Thymus (tissue), 11 donors: Measurements from ENCODE around the gene RNF187. TPM values are rescaled to one million over a fixed set of nuclear protein-coding genes. Genes with fewer than 3 reads are reported as not detected.
"Not testable (repeated sequence)": the region's sequence is repeated elsewhere in the genome, so short reads cannot be mapped to it uniquely, and the experiment has no call there.

ENCODE experiments used
- DNase-seq, 9 donors: peaks; one replicate each; pipeline ENCODE4 v3.0.0-alpha.2; 2013; ENCODE audit warnings: low spot score in 9 of 9, low read depth in 6 of 9, missing footprints in 1 of 9
- H3K27ac ChIP-seq, 2 donors: one replicate each; pipeline ENCODE4 v1.5.1; 2013; ENCODE audit warnings: control low read depth in 1 of 2, low read depth in 1 of 2, low read length in 1 of 2, mild to moderate bottlenecking in 1 of 2, moderate library complexity in 1 of 2
- H3K27me3 ChIP-seq, 2 donors: one replicate each; pipeline ENCODE4 v1.5.1; 2013; ENCODE audit warnings: low read length in 1 of 2; ENCODE audit not compliant: control insufficient read depth in 2 of 2, insufficient read depth in 1 of 2
- H3K36me3 ChIP-seq, 2 donors: one replicate each; pipeline ENCODE4 v1.5.1; 2013; ENCODE audit warnings: low read length in 1 of 2, mild to moderate bottlenecking in 1 of 2, moderate library complexity in 1 of 2; ENCODE audit not compliant: control insufficient read depth in 2 of 2, insufficient read depth in 2 of 2
- H3K4me1 ChIP-seq, 2 donors: one replicate each; pipeline ENCODE4 v1.5.1; 2013; ENCODE audit warnings: low read length in 2 of 2; ENCODE audit not compliant: control insufficient read depth in 2 of 2, insufficient read depth in 2 of 2
- H3K4me3 ChIP-seq, 2 donors: one replicate each; pipeline ENCODE4 v1.5.1; 2013; ENCODE audit warnings: low read length in 2 of 2, control low read depth in 1 of 2, mild to moderate bottlenecking in 1 of 2
- H3K9me3 ChIP-seq, 2 donors: one replicate each; pipeline ENCODE4 v1.5.1; 2013; ENCODE audit warnings: low read length in 1 of 2, mild to moderate bottlenecking in 1 of 2; ENCODE audit not compliant: control insufficient read depth in 2 of 2, insufficient read depth in 1 of 2
- WGBS: extraction: QIAGEN DNeasy Blood & Tissue Kit; methylation state at CpG from one replicate; pipeline ENCODE4 v1.1.7; 2013; 5-methylcytosine and 5-hydroxymethylcytosine counted together
- polyA plus RNA-seq: library from polyadenylated mRNA; stranded (reverse); fragments of 200-250 nt; gene quantifications from one replicate; pipeline ENCODE4 v1.2.3, GENCODE V29; 2013
- total RNA-seq: library from RNA; stranded (reverse); fragments of 120-200 nt; gene quantifications from one replicate; pipeline ENCODE4 v1.2.4, GENCODE V29; 2013
- donor health status: healthy.

The RNF187 gene
- total and polyA plus RNA-seq, 2 donors = 22.2 to 30.0 TPM

- Histone ChIP-seq H3K27ac (peak overlapping the region in 1 of 2 donors; percentile 4), H3K27me3 (peaks cover 26 to 90% of the 10 kb centered on the region in 2 donors)
- 4% methylated on average over 54 of the region's 56 CpGs for WGBS
Observed at GRCh38 chr1:228463559-228464455, 23.4 kb upstream of the RNF187 start.

GRCh38 chr1:228464487-228464983, 22.6 kb upstream of the RNF187 start:
- Histone ChIP-seq H3K27me3 (peaks cover 31 to 90% of the 10 kb centered on the region in 2 donors), H3K9me3 (peaks cover 1 to 9% of the 10 kb centered on the region in 2 donors), H3K4me3 (peak overlapping the region; percentile 47 to 52), H3K27ac (peak overlapping the region; percentile 84 to 89), H3K36me3 (no peaks in the 10 kb centered on the region), H3K4me1 (peaks cover 10 to 30% of the 10 kb centered on the region in 2 donors)
- 2% methylated on average over 33 of the region's 33 CpGs for WGBS
- peak in 7 of 9 donors; percentile 55 to 92 (median 75) for DNase-seq

More at GRCh38 chr1:228463559-228464455, 23.4 kb upstream of the RNF187 start:
- Histone ChIP-seq H3K4me3 (peak overlapping the region; percentile 40 to 52), H3K36me3 (no peaks in the 10 kb centered on the region), H3K9me3 (peaks cover 1 to 9% of the 10 kb centered on the region in 2 donors), H3K4me1 (peaks cover 13 to 34% of the 10 kb centered on the region in 2 donors)
- peak in 1 of 9 donors; percentile 47 for DNase-seq

- peak overlapping the region in 1 of 2 donors; percentile 89 for H3K27ac ChIP-seq
- no peaks in the 10 kb centered on the region for H3K36me3 ChIP-seq
- no peak for DNase-seq
- peaks cover 9 to 28% of the 10 kb centered on the region in 2 donors for H3K4me1 ChIP-seq
- peaks cover 1 to 9% of the 10 kb centered on the region in 2 donors for H3K9me3 ChIP-seq
- H3K4me3 ChIP-seq = peak overlapping the region; percentile 47 to 52
- peaks cover 30 to 90% of the 10 kb centered on the region in 2 donors for H3K27me3 ChIP-seq
- WGBS = 28% methylated on average over 13 of the region's 13 CpGs
Observed at GRCh38 chr1:228465141-228465540, 22.0 kb upstream of the RNF187 start.

GRCh38 chr1:228465571-228466146, 21.5 kb upstream of the RNF187 start:
- no peaks in the 10 kb centered on the region for H3K36me3 ChIP-seq
- 72% methylated on average over 8 of the region's 8 CpGs for WGBS
- DNase-seq = peak in 2 of 9 donors; percentile 21 to 46
- H3K27ac ChIP-seq = peak overlapping the region in 1 of 2 donors; percentile 89
- H3K9me3 ChIP-seq = peaks cover 1 to 9% of the 10 kb centered on the region in 2 donors
- peaks cover 9 to 28% of the 10 kb centered on the region in 2 donors for H3K4me1 ChIP-seq
- no peak overlapping the region for H3K4me3 ChIP-seq
- H3K27me3 ChIP-seq = peaks cover 30 to 90% of the 10 kb centered on the region in 2 donors

DNA sequence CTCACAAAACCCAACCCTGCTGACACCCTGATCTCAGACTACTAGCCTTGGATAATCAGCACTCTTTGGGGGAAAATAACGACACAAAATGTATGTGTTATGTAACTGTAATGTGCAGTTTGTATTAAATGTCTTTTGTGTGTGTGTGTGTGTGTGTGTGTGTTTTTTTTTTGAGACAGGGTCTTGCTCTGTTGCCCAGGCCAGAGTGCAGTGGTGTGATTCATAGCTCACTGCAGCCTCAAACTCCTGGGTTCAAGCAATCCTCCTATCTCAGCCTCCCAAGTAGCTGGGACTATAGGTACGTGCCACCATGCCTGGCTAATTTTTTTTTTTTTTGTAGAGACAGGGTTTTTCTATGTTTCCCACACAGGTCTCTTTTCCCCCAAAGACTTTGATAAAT, 19.0 kb upstream of the RNF187 start:
- H3K4me1 ChIP-seq = peaks cover 9 to 28% of the 10 kb centered on the region in 2 donors
- H3K36me3 ChIP-seq, H3K9me3 ChIP-seq, H3K27ac ChIP-seq, DNase-seq, H3K4me3 ChIP-seq: not testable (repeated sequence)
- 89% methylated on average over 2 of the region's 2 CpGs for WGBS
- peaks cover 33 to 85% of the 10 kb centered on the region in 2 donors for H3K27me3 ChIP-seq

DNA sequence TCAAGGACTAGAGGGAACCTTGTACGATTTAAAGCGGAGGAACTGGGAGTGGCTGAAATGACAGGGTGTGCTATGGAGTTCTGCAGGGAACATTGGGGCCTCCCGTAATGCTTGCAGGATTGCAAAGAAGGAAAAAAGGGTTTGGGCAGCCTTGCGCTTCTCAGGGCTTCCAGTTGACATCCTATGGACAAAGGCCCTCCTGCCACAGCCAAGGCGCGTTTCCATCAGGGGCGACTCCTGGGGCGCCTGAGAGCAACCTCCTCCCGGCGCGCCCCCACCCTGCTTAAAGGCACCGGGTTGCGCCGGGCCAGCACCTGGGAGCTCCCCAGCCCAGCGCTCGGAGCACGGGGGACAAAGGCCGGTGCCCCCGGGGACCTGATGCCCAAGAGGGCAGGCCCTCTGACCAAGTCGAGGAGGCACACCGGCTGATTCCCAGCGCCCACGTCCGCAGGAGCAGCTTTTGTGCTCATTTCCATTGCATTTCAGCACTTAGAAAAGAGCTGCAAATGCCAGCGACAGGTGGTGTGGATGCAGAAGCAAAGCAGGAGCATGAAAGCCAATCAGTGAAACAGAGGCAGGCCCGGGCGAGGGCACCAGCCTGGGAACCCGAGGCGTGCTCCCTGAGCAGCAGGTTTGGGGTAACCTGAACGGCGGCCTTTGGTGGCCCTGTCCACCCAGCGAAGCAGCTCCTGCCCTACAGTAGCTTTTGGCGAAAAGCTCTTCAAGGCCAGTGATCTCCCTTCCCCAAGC, 17.6 kb upstream of the RNF187 start:
- 24% methylated on average over 33 of the region's 33 CpGs for WGBS
- Histone ChIP-seq H3K4me1 (peaks cover 5 to 17% of the 10 kb centered on the region in 2 donors), H3K27me3 (peaks cover 33 to 71% of the 10 kb centered on the region in 2 donors), H3K4me3 (no peak overlapping the region), H3K9me3 (peaks cover 1% of the 10 kb centered on the region in 2 donors), H3K36me3 (no peaks in the 10 kb centered on the region), H3K27ac (no peak overlapping the region)
- DNase-seq = no peak

- peaks cover 29 to 54% of the 10 kb centered on the region in 2 donors for H3K27me3 ChIP-seq
- no peak for DNase-seq
- no peak overlapping the region for H3K4me3 ChIP-seq
- H3K36me3 ChIP-seq = no peaks in the 10 kb centered on the region
- H3K27ac ChIP-seq = no peak overlapping the region
- H3K4me1 ChIP-seq = peaks cover 0 to under 1% of the 10 kb centered on the region in 2 donors
- WGBS = 74% methylated on average over 37 of the region's 37 CpGs
- no peaks in the 10 kb centered on the region for H3K9me3 ChIP-seq
Observed at GRCh38 chr1:228471154-228471761, 15.9 kb upstream of the RNF187 start.

DNA sequence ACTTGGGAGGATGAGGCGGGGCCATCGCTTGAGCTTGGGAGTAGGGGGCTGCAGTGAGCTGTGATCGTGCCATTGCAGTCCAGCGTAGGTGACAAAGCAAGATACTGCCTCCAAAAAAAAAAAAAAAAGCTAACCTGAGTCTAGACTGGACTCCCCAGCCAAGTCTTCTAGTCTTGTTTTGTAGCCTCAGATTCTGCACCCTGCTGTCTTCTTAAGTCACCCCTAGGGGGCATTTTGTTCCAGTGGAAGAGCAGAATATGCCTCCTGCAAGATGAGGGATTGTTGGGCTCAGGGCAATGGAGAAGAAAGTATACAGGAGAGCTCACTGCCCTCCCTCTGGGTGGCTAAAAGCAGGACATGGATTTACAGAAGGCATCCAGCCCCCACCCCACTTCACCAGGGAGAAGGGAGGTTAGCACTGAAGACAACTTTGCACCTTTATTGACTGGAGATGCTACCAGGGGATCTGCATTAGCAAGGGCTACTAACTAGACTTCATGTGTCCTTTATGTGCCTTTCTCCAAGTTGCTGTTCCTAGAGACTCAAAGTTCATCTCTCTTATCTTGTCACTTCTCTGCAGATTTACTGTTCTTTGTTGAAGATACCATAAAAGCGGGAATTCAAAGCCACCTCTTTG, 15.3 kb upstream of the RNF187 start:
- Histone ChIP-seq H3K27me3 (peaks cover 29 to 48% of the 10 kb centered on the region in 2 donors), H3K36me3 (no peaks in the 10 kb centered on the region), H3K9me3 (no peaks in the 10 kb centered on the region), H3K4me3 (no peak overlapping the region), H3K4me1 (no peaks in the 10 kb centered on the region), H3K27ac (no peak overlapping the region)
- peak in 2 of 9 donors; percentile 26 to 49 for DNase-seq
- 64% methylated on average over 5 of the region's 5 CpGs for WGBS
